Right renal pelvis (tissue), 4 donors: Measurements from ENCODE around the gene PDE2A. TPM values are rescaled to one million over a fixed set of nuclear protein-coding genes. Genes with fewer than 3 reads are reported as not detected.

Experiments used
- DNase-seq, 4 donors: peaks; one replicate each; pipeline ENCODE4 v3.0.0-alpha.2; 2013; ENCODE audit warnings: low read depth in 4 of 4, low spot score in 3 of 4, missing footprints in 1 of 4
- polyA plus RNA-seq, 4 donors: library from polyadenylated mRNA; unstranded; fragments of 120-200 nt; gene quantifications; one replicate each; pipeline ENCODE4 v1.2.1, GENCODE V29; 2013; ENCODE audit not compliant: insufficient read length in 4 of 4

Gene PDE2A
- polyA plus RNA-seq, 4 donors: 15.1 to 16.2 (median 15.9) TPM

DNA sequence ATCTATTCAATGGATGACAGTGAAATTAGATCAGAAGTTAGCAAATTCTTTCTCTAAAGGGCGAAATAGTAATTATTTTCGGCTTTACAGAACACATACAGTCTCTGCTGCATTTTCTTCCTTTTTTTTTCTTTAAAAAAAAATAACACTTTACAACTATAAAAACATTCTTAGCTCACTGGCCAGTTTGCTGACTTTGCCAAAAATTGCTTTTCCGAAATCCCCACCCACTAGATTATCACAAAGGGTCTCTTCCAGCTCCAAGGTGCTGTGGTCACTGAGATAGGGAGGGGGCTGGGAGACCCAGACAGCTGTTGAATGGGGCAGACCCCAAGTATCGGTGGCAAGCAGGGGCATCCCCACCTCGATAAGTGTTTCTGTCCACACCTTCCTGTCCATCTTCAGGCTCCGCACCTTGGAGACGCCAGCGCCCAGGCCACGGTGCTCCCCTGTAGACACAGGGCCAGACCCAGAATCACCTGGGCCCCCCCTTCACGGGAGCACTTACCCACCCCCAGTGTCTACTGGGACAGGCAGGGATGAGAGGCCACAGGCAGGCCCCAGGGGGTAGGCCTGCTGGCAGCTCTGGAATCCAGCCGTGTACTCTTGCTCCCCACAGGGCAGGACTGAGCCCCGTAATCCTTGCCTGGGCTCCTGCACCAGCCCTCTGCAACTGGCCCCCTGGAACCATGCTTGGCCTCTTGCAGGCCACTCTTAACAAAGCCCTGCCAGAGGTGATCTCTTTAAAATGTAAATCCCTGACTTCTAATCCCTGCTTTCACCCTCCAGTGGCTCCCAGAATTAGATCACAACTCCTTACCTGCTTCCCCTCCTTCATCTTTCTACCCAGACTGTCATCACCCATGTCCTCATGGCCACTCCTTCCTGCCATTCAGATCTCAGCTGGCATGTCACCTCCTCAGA is 31.5 kb upstream of the PDE2A start:
- DNase-seq: no peak

DNA sequence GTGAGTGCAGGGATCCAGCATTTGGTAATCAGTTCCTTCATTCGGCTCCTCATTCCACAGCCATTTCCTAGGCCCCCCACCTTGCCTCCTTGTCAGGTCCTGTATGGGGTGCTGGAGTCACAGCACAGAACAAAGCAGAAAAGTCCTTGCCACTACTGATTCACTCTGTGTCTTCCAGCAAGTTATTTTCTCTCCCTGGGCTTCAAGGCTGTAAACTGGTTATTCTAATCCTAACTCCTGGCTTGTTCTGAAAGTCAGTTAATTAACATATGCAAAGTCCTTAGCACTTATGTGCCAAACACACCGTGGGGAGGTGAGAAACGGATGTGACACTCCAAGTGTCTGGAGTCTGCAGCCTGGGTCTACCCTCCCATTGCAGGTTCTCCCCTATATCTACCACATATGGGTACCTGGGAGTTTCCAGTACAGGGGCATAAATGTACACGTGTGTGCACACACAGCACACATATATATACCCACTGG is 30.6 kb upstream of the PDE2A start:
- DNase-seq: no peak

DNA sequence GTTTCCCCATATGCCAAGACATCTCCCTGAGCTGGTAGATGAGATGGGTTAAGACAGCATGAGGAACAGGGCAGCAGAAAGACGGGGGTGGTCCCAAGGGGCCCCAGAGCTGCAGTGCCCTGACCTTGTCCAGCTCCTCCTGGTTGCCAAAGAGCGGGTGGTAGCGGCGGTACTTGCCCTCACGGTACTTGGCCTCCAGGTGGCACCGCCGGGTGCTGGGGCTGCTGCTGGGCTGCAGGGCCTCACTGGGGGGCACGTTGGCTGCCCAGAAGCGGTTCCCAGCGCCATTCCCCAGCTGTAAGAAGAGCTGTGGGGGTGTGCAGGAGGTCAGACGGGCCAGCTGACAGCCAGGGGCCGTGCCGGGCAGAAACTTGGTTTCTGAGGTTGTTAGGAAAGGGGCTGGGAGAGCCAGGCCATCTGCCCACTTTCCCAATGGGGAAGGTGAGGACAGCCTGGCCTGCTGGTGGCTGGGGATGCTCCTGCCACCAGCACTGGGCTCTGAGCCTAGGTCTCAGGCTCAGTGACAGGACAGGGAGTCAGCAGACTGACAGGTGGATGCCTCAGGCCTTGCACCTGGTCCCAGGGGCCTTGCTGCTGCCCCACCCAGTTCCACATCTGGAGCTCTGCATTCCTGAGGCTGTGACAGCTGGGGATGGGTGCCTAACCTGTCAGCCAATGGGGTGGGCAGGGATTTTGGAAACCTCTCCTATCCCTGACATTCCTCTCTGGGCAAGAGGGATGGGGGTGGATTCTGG is 30.0 kb upstream of the PDE2A start:
- DNase-seq: no peak

- peak; percentile 52 to 77 (median 68) for DNase-seq
These were observed 29.2 kb upstream of the PDE2A start for GRCh38 chr11:72703267-72704008.

DNA sequence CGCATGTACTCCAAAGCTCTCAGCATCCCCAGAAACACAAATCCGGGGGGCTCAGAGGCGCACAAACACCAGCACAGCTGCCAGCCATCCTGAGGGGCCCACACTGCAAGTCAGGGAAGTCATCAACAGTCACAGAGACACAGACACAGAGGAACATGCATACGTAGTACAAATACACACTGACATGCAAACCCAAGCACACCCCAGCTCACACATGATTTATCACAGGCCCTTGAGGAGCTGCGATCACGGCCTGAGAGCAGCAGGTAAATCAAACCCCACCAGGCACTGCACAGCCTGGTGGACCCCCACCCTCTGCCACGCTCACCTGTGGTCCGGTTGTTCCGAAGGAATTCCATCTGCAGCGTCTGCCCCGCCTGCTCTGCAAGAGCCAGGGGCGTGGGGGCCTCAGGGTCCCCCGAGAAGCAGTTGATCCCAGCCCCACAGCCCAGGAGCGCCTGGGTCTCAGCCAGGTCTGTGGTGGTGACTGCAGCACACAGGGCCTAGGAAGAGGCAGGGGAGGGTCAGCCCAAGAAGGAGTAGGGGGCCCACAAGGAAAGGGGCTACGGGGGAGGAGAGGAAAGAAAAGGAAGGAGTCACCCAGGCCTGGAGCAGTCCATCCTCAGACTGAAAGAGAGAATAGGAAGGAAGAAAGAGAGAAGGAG is 28.5 kb upstream of the PDE2A start:
- no peak for DNase-seq

DNA sequence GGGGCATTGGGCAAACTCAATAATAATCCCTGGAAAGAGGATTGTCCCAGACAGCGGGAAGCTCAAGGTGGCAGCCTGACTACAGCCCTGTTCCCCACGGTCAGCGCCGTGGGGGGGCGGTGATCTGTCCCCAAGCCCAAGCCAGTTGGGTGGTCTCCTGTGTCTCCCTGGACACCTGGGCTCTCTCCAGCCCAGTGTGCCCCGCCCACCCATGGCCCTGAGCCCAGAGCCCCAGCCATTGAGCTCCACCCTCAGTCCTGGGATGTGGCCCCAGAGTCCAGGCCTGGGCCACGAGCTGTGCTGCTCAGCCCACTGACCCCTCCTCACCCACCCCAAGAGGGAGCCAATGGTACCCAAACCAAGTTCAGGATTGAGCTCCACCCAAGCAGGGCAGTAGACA is 27.9 kb upstream of the PDE2A start:
- DNase-seq: no peak

DNA sequence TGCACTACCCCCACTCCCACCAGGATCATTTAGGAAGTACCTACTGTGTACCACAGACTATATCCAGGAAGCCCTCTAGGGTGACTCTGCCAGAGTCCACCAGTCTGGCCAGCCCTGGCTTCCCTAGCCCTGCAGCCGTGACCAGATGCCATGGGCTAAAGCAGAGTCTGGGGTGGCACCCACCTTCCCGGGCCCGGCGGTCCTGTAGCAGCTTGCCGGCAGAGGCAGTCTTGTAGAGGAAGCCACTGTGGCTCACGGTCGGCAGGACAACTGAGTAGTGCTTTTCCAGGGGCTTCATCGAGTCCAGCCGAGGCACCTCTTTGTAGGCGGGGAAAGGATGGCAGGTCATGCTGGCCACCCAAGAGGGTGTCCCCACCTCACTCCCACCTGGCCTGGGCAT is 27.2 kb upstream of the PDE2A start:
- no peak for DNase-seq

GRCh38 chr11:72700146-72700545 is 25.9 kb upstream of the PDE2A start:
- no peak for DNase-seq

DNA sequence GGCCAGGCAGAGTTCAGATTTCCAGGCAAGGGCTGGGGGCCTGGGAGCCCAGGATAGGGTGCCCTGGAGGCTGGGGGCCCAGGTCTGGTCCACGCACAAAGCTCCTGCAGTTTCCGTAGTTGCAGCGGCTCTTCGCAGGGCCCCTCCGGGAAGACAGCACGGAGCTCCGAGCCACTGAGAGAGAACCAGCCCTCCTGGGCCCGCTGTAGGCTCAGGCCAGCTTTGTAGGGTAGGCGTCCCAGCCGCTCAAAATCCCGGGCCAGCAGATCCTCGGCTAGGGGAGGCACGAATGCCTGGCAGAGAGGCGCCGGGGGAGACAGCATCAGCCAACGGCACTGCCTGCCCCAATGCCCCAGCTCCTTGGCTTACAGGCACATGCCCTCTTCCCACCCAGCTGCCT is 23.6 kb upstream of the PDE2A start:
- no peak for DNase-seq

- no peak for DNase-seq
These were observed 22.9 kb upstream of the PDE2A start for GRCh38 chr11:72696866-72697700.

- no peak for DNase-seq
These were observed 21.1 kb upstream of the PDE2A start for GRCh38 chr11:72695354-72695753.

DNA sequence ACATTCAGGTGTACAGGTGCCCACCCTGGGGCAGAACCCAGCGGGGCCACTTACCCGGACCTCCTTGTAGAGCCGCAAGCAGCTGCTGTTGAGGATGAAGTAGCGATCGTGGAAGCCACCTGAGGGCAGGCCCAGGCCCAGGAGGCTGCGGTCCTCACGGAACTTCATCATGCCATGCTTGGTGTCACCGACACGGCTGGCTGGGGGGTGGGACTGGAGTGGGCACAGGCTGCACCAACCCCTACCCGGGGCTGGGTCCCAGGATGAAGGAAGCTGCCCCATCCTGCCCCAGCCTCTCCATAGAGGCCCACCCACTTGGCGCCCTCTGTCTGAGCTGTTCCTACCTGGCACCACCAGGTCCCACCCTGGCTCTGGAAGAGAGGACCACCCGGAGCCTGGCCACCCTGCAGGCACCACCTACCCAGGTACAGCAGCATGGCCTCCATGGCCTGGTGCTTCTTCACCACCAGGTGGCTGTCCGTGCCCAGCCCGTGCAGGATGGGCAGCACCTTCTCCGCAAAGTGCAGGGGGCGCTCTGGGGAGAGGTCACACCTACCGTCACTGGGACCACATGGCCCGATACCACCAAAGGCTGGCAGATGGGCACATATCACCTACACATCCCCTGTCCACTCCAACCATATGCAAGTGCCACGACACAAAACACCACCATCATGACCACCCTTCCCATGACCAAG is 19.2 kb upstream of the PDE2A start:
- DNase-seq: no peak

- DNase-seq: no peak
These were observed 18.4 kb upstream of the PDE2A start for GRCh38 chr11:72692498-72693237.

DNA sequence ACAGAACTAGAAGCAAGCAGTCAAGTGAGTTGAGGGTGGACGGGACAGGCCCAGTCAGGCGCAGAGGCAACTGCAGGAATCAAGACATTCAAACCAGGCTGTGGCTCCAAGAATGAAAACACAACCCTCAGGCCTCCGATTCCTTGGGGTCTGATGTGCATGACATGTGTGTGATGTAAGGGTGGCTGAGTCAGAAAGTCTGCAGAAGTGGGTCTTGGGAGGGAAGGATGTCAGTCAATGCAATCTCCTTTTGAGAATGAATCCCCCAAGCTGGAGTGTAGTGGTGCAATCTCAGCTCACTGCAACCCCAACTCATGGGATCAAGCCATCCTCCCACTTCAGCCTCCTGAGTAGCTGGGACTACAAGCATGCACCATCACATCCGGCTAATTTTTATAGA is 15.9 kb upstream of the PDE2A start:
- DNase-seq: no peak

DNA sequence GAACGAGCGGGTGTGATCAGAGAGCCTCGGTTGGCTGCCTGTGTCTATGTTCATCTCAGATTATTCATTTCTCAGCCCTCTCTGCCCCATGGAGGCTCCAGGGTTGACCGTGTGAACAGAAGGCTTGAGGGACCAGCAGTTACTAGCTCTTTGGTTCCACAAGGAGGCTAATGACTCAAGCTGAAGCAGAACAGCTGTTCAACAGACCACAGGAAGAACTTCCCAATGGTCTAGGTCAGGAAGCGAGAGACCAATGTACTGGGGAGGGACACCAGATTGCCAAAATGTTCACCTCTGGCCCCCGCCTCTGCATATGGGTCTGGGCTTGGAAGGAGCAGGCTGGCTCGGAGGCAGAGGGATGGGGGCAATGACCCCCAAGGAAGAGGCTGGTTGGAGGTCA is 14.7 kb upstream of the PDE2A start:
- DNase-seq: no peak

DNA sequence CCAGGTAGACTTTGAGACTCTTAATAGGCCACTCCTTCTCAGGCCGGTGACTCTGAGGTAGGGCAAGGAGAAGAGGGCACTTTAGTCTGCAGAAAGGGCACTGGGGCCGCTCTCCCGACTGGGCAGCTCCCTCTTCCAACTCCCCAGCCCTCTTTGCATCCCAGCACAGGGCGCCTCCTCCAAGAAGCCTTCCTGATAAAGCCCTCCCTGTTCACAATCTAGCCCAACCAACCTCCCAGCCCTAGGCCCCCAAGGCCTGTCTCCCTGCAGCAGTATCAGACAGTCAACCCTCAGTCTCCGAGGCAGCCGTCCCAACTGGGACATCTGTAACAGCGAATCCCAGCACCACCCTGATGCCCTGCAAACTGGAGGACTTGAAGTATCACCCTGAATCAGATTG is 14.3 kb upstream of the PDE2A start:
- DNase-seq: no peak

DNA sequence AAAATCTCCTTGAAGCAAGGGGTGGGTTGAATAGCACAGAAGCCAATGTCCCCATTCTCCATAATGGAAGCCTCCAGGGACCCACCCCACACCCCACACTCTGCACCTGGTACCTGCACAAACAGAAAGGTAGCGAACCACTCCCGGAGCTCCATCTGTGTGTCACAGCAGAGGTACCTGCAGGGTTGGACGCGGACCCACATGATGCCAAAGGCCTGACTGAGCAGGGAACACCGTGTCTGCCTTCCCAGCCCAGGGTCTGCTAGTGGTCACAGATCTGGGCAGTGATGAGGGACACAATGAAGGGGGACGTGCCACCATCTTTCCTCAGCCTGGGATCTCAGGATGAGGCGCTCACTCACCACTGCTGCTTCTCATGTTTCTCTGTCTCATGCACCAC is 13.1 kb upstream of the PDE2A start:
- DNase-seq: no peak

- no peak for DNase-seq
These were observed 12.5 kb upstream of the PDE2A start for GRCh38 chr11:72686639-72687220.
